Measurements from ENCODE around the gene CPVL. TPM values are rescaled to one million over a fixed set of nuclear protein-coding genes. Genes with fewer than 3 reads are reported as not detected.

CPVL gene
- total RNA-seq, 1 donor from 2014 or later = 30.2 TPM

DNA sequence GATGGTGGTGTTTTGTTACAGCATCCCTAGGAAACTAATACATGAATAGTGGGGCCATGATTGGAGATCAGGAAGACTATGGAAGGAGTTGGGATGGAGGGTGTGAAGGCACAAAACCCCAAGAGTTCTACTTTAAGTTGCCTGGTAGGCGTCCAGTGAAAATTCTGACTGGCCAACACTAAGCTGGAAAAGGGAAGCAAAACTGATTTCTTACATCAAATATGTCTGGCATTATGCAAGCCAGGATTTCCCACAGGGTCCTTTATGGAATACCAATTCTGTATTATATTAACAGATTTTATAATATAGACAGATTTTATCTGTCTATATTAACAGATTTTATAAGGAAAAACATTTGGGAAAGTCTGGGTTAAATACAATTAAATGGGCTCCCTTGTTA lies 16.2 kb downstream of the CPVL start:
- TF ChIP-seq, protein P1, sequence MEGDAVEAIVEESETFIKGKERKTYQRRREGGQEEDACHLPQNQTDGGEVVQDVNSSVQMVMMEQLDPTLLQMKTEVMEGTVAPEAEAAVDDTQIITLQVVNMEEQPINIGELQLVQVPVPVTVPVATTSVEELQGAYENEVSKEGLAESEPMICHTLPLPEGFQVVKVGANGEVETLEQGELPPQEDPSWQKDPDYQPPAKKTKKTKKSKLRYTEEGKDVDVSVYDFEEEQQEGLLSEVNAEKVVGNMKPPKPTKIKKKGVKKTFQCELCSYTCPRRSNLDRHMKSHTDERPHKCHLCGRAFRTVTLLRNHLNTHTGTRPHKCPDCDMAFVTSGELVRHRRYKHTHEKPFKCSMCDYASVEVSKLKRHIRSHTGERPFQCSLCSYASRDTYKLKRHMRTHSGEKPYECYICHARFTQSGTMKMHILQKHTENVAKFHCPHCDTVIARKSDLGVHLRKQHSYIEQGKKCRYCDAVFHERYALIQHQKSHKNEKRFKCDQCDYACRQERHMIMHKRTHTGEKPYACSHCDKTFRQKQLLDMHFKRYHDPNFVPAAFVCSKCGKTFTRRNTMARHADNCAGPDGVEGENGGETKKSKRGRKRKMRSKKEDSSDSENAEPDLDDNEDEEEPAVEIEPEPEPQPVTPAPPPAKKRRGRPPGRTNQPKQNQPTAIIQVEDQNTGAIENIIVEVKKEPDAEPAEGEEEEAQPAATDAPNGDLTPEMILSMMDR (conservative IDR thresholded peaks at IDR 0.05) = no peak
- Mint-ChIP-seq H3K4me3 (no peak overlapping the region), H3K4me1 (ENCODE audit: unreplicated experiment) (peaks cover 15% of the 10 kb centered on the region), H3K27ac (no peak overlapping the region), H3K27me3 (no peaks in the 10 kb centered on the region), H3K36me3 (peaks cover 4% of the 10 kb centered on the region), H3K9me3 (no peaks in the 10 kb centered on the region)
- no peak for DNase-seq (ENCODE audit: extremely low spot score, unreplicated experiment)

DNA sequence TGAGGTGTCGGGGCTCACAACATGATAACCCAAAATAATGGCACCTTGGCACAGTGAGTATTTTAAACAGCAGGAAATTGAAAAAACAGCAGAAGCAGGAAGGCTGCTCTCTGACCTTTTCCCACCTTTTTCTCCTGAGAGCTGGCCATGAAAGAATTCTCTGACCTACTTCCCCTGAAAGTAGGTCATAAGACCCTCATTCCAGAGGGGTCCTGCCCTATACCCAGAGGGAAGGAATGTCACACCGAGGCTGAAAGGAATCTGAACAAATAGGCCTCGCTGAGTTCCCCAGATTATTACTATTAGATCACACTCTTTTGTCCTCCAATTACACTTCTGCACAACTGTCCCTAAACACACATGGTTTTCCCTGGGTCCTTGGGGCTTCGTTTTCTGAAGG lies 18.8 kb downstream of the CPVL start:
- no peak overlapping the region for H3K27ac Mint-ChIP-seq
- H3K4me3 Mint-ChIP-seq = no peak overlapping the region
- TF ChIP-seq, protein P1 (conservative IDR thresholded peaks at IDR 0.05) = no peak
- no peak for DNase-seq (ENCODE audit: extremely low spot score, unreplicated experiment)
- no peaks in the 10 kb centered on the region for H3K9me3 Mint-ChIP-seq
- peaks cover 15% of the 10 kb centered on the region for H3K4me1 Mint-ChIP-seq (ENCODE audit: unreplicated experiment)
- H3K36me3 Mint-ChIP-seq = peaks cover 4% of the 10 kb centered on the region
- no peaks in the 10 kb centered on the region for H3K27me3 Mint-ChIP-seq

DNA sequence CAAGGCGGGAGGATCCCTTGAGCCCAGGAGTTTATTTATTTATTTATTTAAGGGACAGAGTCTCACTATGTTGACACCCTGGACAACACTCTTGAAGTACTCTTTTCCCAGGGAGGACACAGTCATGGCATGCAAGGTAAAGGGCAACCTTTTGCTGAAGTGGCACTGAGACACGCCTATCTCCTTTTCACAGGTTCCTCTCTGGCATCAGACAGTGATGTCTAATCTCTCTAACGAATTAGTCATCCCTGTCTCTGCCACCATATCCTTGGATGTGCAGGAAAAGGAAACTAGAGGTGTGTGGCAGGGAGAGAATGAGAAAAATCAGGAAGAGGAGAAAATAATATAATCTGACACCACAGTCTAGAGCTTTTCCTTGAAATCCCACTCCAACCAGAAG lies 19.5 kb downstream of the CPVL start:
- no peak for DNase-seq (ENCODE audit: extremely low spot score, unreplicated experiment)
- TF ChIP-seq, protein P1 (conservative IDR thresholded peaks at IDR 0.05) = no peak
- Mint-ChIP-seq H3K4me1 (ENCODE audit: unreplicated experiment) (peaks cover 21% of the 10 kb centered on the region), H3K36me3 (peaks cover 4% of the 10 kb centered on the region), H3K9me3 (no peaks in the 10 kb centered on the region), H3K4me3 (no peak overlapping the region), H3K27me3 (no peaks in the 10 kb centered on the region), H3K27ac (no peak overlapping the region)

DNA sequence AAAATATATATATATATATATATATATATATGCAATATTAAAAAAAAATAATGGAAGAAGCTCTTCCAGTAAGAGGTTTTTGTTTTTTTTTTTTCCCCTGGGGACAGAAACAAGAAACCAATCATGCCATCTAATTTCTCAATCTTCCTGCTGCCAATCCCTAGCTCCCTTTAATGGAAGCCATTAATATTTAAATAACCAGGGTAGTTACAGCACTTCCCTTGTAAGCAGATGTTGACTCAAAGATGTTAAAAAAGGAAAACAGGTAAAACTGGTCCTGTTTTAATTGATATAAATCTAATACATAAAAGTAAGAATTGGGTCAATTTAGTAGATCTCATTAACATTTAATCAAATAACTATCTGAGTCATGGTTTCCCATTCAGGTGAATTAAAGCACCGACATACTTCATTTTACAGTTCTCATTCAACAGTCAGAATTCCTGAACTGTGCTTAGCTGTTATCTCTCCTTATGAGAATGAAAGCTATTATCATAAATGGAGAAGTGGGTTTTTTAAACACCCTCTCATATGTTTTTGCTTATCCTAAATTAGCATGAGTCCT lies 22.6 kb downstream of the CPVL start:
- peaks cover 3% of the 10 kb centered on the region for H3K36me3 Mint-ChIP-seq
- H3K9me3 Mint-ChIP-seq = no peaks in the 10 kb centered on the region
- H3K27ac Mint-ChIP-seq = no peak overlapping the region
- no peaks in the 10 kb centered on the region for H3K27me3 Mint-ChIP-seq
- no peak overlapping the region for H3K4me3 Mint-ChIP-seq
- peaks cover 17% of the 10 kb centered on the region for H3K4me1 Mint-ChIP-seq (ENCODE audit: unreplicated experiment)
- no peak for DNase-seq (ENCODE audit: extremely low spot score, unreplicated experiment)
- TF ChIP-seq, protein P1 (conservative IDR thresholded peaks at IDR 0.05) = no peak

DNA sequence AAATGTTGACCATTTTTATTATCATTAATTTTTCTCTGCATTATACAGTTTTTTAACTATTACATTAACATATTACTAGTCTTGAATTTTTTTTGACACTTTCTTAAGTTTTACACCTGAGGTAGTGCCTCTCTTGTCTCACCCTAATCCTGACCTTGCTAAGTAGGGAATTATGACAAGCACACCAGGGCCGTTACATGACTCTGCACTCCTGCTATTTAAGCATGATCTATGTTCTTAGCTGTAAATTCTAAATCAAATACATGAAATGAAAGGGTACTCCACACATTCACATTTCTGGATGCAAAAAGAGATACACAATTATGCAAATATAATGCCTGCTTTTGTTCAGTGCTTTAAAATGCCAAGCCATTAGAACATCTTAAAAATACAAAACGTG lies 23.6 kb downstream of the CPVL start:
- no peaks in the 10 kb centered on the region for H3K9me3 Mint-ChIP-seq
- no peaks in the 10 kb centered on the region for H3K27me3 Mint-ChIP-seq
- TF ChIP-seq, protein P1 (conservative IDR thresholded peaks at IDR 0.05) = no peak
- H3K4me3 Mint-ChIP-seq = no peak overlapping the region
- DNase-seq (ENCODE audit: extremely low spot score, unreplicated experiment) = no peak
- peaks cover 12% of the 10 kb centered on the region for H3K4me1 Mint-ChIP-seq (ENCODE audit: unreplicated experiment)
- no peak overlapping the region for H3K27ac Mint-ChIP-seq
- H3K36me3 Mint-ChIP-seq = peaks cover 5% of the 10 kb centered on the region

DNA sequence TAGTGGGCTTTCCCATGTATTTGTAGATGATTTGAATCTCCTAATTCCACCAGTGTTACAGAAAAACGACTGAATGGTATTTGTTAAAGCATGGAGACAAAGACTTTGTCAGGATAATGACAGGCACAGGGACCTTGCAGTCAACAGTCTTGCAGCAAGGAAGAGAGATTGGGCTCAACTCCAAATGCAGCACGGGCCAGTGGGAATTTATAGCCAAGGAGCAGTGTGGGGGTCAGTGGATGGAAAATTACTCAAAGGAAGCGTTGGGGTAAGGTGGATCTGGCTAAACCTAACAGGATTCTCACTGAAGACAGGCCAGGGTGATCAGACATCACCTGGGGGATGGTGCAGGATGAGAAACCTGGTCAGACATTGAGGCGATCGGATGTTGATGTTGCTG lies 24.3 kb downstream of the CPVL start:
- no peak overlapping the region for H3K4me3 Mint-ChIP-seq
- TF ChIP-seq, protein P1 (conservative IDR thresholded peaks at IDR 0.05) = no peak
- no peaks in the 10 kb centered on the region for H3K27me3 Mint-ChIP-seq
- no peaks in the 10 kb centered on the region for H3K9me3 Mint-ChIP-seq
- no peak for DNase-seq (ENCODE audit: extremely low spot score, unreplicated experiment)
- H3K36me3 Mint-ChIP-seq = peaks cover 5% of the 10 kb centered on the region
- peaks cover 6% of the 10 kb centered on the region for H3K4me1 Mint-ChIP-seq (ENCODE audit: unreplicated experiment)
- no peak overlapping the region for H3K27ac Mint-ChIP-seq
